SH-SY5Y (cell line): ENCODE data around the gene LTBP3.

ENCODE experiments used
- GATA2 ChIP-seq: IDR thresholded peaks from 2 replicates; pipeline ENCODE4 v1.6.1; 2011; ENCODE audit warnings: mild to moderate bottlenecking, low read depth, low read length
- GATA3 ChIP-seq: IDR thresholded peaks from 2 replicates; pipeline ENCODE4 v1.6.1; 2011; ENCODE audit warnings: low read depth, mild to moderate bottlenecking, low read length, moderate library complexity

- TF ChIP-seq GATA2 (no peak), GATA3 (no peak)
These were observed 38.4 kb upstream of the LTBP3 start for GRCh38 chr11:65596520-65596919.
